GM19023 (cell line): Measurements from ENCODE around the gene TRAF6.
"Not testable (repeated sequence)": the region's sequence is repeated elsewhere in the genome, so short reads cannot be mapped to it uniquely, and the experiment has no call there.

Source experiments
- ATAC-seq: cut with Tn5 transposase; IDR thresholded peaks from one replicate; pipeline ENCODE4 v1.9.1; 2021; ENCODE audit warnings: mild to moderate bottlenecking, moderate library complexity; ENCODE audit not compliant: unreplicated experiment

TRAF6 gene

GRCh38 chr11:36509694-36510593 is at the start of gene TRAF6:
TSS of gene TRAF6 (minus strand) at chr11:36510272. CDS start at chr11:36501515, 8,757 bp downstream.
- peak; percentile 98 for ATAC-seq

DNA sequence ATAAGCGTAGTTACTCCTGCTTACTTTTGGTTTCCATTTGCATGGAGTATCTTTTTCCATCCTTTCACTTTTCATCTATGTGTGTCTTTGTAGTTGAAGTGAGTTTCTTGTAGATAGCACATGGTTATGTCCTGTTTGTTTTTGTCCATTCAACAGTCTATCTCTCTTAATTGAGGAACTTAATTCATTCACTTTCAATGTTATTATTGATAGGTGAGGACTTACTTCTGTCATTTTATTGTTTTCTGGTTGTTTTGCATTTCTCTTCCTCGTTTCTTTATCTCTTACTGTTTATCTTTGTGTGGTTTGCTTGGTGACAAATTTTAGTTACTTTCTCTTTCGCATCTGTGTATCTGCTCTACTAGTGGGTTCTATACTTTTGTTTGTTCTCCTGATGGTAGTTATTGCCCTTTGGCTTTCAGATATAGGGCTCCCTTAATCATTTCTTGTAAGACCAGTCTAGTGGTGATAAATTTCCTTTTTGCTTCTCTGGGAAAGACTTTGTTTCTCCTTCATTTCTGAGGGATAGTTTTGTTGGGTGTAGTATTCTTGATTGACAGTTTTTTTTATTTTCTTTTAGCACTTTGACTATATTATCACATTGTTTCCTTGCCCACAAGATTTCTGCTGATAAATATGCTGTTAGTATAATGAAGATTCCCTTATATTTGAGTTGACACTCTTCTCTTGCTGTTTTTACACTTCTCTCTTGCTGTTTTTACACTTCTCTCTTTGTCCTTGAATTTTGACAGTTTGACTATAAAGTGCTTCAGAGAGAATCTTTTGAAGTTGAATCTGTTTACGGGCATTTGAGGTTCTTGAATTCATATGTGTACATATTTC is 48.7 kb upstream of the TRAF6 start:
- ATAC-seq: peak; percentile 86

DNA sequence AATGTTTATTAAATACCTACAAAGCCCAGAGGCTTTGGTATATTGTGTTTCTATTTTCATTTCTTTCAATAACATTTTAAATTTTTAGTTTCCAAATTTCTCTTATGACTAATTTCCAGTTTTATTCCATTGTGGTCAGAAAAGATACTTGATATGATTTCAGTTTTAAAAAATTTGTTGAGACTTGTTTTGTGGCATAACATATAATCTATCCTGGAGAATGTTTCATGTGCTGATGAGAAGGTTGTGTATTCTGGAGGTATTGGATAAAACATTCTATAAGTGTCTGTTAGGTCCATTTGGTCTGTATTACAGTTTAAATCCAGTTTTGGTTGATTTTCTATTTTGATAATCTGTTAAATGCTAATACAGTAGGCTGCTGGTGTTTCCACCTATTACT is 47.9 kb upstream of the TRAF6 start:
- ATAC-seq: no peak

- ATAC-seq: not testable (repeated sequence)
Measured at GRCh38 chr11:36557390-36557789, 47.3 kb upstream of the TRAF6 start.

DNA sequence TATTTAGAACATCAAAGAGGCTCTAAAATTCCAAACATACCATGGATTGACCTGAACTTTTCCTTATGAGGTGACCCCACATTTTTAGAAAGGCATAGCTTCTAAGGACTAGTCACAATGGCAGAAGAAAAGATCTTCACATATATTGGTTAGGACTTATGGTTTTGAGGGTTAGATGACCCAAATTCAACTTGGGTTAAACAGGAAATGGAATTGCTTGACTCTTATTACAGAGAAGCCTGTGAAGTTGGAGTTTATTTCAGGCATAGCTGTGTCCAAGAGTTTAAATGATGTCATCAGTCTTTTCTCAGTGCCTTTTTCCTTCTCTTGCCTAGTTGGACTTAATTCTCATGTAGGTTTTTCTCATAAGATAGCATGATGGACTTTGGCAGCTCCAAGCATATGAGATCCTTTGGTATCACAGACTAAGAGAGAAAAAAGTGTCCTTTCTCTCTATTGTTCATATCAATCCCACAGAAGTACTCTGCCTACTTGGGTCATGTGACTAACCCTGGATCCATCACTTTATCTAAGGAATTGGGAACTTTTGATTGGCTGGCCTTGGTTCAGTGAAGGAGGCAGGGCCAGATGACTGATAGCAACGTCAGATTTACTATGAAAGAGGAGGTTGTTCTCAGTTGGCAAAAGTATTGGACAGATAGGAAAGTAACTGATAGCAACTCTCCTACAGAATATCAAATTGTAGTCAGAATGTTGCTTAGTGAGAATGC is 40.5 kb upstream of the TRAF6 start:
- ATAC-seq: no peak

GRCh38 chr11:36540998-36541397 is 30.9 kb upstream of the TRAF6 start:
- peak; percentile 99 for ATAC-seq

GRCh38 chr11:36534276-36534840 is 24.3 kb upstream of the TRAF6 start:
- ATAC-seq: no peak

DNA sequence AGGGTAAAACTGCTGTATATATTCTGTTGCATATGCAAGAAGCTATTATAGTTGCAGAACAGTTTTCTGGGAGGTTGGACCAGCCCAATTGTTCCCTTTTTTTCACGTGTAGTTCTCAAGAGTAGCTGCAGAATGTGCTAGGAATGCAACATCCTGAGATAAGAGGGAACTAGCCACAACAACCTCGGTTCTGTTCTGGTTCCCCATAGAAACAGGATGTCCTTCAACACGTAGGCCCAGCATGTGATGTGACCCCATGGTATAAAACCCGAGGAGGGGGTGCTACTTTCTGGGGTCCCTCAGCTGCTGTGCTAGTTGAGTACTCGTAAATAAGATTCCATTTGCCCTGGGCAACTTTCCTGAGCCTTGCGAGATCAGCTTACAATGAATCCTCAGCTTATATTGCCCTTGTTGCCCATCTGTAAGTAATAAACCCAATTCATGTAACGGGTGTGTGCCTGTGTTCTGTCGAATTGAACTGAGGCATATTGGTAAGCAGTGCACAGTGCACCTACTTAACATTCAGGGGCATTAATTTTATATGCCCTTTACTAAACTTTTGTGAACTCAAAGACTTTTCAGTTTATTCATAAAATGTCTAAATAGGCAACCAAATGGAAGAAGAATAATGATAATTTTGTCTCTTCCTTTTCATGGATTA is 23.0 kb upstream of the TRAF6 start:
- no peak for ATAC-seq

DNA sequence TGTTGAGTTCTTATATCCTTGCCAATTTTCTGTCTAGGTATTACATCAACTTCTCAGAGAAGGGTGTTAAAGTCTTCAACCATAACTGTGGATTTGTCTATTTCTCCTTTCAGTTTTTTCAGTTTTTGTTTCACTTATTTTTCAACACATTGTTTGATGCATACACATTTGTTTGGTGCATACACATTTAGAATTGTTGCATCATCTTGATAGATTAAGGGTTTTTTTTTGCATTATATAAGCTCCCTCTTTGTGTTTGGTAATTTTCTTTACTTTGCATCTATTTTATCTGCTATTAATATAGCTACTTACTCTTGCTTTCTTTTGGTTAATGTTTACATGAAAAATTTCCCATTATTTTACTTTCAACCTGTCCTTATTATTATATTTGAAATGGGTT is 20.8 kb upstream of the TRAF6 start:
- ATAC-seq: no peak

GRCh38 chr11:36513965-36514364 is 3.9 kb upstream of the TRAF6 start:
- ATAC-seq: no peak

- ATAC-seq: no peak
Measured at GRCh38 chr11:36512016-36512415, 1.9 kb upstream of the TRAF6 start.

- not testable (repeated sequence) for ATAC-seq
Measured at GRCh38 chr11:36511062-36511461, 990 bp upstream of the TRAF6 start.

- no peak for ATAC-seq
Measured at GRCh38 chr11:36510594-36510942, 496 bp upstream of the TRAF6 start.

GRCh38 chr11:36509201-36509639 is 852 bp downstream of the TRAF6 start:
- peak; percentile 9 for ATAC-seq

- no peak for ATAC-seq
Measured at GRCh38 chr11:36508743-36509142, 1.3 kb downstream of the TRAF6 start.

- no peak for ATAC-seq
Measured at GRCh38 chr11:36507824-36508489, 2.1 kb downstream of the TRAF6 start.

DNA sequence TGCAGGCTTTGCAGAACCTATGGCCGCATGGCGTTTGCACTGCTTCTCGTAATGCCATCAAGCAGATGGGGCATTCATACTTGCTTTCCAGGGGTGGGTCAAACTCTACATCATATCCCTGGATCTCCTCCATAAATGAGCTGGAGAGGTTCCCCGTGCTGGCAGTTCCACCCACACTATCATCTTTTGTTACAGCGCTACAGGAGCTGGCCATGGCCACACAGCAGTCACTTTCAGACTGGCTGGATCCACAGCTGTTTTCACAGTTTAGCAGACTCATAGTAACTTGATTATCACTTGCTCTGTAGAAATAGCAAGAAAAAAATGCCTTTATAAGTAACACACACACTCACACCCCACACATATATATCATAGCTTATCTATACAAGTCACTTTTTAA is 8.8 kb downstream of the TRAF6 start:
- ATAC-seq: no peak

DNA sequence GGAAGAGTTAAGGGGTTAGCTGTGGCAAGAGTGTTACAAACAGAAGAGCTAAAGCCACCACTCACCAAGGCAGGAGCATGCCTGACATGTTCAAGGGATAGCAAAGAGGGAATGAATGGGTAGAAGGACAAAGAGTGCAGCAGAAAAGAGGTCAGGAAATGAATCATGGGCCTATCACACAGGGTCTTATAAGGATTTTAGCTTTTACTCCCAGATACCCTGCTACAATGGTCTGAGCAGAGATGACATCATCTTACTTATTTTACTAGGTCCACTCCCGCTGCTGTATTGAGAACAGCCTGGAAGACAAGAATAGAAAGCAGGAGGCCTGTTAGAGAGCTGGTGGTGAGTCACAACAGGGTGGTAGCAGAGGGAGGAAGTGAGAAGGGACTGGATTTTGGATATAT is 9.8 kb downstream of the TRAF6 start:
- ATAC-seq: peak; percentile 90

GRCh38 chr11:36499315-36499714 is 10.8 kb downstream of the TRAF6 start:
- ATAC-seq: no peak

DNA sequence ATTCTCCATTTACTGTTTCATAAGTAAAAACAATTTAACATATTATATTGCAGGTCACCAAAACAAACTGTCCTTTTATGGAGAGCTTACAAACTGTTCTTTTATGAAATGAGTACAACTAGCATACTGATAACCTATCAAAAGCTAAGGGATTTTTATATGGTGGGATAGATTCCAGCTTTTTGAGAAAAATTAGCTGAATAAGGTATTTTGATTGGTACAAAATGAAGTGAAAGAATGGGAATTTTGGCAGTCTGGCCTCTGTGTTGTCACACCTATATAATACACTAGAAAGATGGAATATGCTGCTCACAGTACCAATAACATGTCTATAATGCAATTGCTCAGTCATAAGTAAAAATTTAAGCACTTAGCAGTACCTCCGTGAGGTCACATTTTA is 11.4 kb downstream of the TRAF6 start:
- ATAC-seq: no peak
